Stimulated activated CD8-positive, alpha-beta memory T cell treated with anti-CD3 and anti-CD28 coated beads, Interleukin-2, amount 100 ng/mL, for 48 hours (primary cell): ENCODE measurements around the gene ARL3.
"Not testable (repeated sequence)": the region's sequence is repeated elsewhere in the genome, so short reads cannot be mapped to it uniquely, and the experiment has no call there.

Source experiments
- DNase-seq, 2 donors: peaks; one replicate each; pipeline ENCODE4 v3.0.0-alpha.2; 2020; ENCODE audit warnings: low read depth in 2 of 2

ARL3 gene

DNA sequence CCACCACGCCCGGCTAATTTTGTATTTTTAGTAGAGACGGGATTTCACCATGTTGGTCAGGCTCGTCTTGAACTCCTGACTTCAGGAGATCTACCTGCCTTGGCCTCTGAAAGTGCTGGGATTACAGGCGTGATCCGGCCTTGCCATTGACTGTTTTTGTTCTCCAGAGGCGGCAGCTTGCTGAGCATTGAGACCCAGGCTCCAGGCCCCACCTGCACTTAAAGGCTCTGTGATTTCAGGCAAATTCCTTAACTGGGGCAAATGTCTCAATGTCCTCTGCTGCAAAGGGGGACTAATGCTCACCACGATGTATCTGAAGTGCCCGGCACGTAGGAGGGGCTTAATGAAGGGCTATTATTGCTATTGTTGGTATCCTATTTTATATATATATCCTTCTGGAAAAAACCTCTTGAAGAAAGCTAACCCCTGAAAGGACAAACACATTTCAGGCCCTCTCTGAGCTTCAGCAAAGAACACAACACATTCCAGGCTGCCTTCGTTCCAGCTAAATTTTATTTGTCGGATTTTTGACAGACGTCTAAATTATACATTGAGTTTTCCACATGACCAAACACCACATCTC lies 40.9 kb downstream of the ARL3 start:
- DNase-seq: no peak

DNA sequence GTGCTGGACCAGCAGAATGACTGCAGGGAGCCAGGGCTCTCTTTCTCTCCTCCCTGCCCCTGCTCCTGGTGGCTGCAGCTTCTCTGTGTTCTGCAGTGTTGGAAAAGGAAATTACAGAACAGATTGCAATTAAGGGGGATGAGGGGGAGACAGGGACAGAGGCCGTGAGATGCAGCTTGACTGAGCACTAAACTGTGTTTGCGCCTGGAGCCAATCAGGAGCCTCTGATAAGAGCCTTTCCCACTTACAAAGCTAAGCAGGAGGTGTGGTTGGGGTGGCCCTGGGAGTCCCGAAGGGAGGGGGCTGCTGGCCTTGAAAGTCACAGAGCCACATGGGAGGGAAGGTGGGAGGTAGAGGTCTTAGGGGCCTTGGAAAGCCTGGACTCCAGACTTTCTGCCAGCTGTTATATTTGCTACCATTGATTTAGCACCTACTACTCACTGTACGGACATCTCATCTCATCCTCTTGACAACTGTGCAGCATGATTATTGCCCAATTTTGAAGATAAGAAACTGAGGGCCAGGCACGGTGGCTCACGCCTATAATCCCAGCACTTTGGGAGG lies 43.2 kb downstream of the ARL3 start:
- DNase-seq: no peak

DNA sequence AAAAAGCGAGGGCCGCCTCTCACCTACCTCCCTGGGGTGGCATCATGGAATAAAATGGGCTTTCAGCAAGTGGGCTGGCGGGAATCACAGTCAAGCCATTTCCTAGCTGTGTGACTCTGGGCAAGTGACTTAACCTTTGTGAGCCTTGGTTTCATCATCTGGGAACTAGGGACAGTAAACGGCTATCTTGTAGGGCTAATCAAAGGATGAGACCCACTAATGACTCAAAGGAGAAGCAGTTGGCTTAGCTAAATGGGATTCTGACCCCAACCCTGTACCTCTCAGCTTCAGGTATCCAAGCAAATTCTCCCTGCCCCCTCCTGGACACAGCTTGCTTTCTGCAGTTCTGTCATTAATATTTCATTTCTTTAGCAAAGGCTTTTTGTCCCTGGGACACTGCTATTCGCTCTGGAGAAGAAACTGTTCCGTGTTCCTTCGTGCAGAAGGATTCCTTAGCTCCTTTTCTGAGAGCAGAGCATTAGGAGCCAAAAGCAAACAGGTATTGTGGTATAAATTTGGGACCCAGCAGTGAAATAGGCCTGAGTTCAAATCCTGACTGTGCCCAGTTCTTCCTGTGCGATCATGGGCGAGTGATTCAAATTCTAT lies 44.0 kb downstream of the ARL3 start:
- no peak for DNase-seq

DNA sequence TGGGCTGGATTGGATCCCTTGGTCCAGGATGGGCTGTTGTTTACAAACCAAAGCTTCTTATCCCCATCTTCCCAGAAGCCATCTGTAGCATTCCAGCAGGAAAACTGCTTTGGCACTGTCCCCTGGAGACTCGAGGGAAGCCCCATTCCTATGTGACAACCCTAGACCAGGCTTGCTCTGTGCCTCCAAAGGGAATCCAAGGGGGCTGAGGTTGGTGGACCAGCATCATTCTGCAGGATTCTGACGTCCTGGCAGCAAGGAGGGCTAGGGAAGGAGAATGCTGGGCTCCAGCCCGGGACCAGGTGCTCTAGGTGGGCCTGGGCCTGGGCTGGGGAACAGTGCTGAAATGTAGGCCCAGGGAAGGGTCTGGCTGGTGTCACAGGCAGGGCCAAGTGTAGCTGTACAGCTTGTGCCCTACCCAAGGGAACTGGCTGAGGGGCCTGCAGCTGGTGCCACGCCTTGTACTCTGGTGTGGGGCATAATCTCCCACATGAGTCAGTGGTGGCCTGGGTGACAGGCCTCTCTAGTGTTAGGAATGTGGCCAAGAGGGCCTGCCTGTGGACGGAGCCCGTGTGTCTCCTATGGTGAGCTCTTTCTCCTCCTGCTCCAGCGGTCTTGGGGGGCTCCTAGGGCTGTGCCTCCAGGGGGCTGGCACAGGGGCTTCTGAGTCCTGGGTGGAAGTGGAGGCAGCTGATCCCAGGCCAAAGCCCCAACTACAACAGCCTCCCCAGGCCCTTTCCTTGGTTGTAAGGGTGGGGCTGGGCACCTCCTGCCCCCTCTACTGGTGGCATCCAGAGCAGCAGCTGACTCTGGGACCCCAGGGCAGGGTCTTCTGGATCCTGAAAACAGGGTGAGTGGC lies 44.8 kb downstream of the ARL3 start:
- no peak for DNase-seq

DNA sequence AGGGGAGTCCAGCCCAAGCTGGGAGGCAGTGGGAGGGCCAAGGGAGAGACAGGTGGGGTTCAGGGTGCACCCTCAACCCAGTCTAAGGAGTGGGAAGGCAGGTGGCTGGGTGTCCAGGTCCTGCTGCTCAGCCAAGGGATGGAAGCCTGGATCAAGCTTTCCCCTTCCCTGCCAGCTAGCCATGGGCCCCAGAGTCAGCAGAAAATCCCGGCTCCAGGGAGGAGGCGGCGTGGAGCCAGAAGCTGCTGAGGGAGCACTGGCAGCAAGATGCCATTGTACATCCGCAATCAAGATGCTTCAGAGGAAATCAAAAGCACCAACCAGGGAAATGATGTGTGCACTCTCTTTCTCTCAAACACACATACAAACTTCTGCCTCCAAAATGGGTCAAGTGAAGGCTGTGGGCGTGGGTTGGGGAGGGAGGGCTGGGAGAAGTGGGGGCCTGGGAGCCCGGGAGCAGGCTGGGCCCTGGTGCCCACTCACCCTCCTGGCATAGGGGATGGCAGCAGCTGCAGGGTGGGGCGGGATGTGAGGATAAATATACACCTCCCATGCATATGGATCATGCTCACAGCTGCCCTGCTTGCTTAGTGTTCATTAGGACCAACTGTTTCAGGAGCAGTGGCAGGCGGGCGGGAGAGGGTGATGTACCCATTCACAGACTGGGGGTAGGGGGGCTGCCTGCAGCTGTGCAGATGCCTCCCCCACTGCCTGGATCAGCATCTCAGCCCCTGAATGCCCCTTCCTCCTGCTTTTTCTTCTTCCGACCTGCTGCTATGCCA lies 45.7 kb downstream of the ARL3 start:
- no peak for DNase-seq

DNA sequence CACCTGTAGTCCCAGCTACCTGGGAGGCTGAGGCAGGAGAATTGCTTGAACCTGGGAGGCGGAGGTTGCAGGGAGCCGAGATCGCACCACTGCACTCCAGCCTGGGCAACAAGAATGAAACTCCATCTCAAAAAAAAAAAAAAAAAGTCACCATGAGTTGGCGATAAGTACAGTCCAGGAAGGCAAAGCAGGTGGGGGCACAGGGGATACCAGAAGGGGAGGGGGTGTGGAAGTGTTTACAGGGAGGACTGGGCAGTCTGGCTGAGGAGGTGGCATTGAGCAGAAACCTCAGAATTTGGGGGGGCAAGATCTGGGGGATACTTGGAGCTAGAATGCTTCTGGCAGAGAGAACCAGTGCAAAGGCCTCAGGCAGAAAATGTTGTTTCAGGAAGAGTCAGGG lies 46.8 kb downstream of the ARL3 start:
- DNase-seq: not testable (repeated sequence)

DNA sequence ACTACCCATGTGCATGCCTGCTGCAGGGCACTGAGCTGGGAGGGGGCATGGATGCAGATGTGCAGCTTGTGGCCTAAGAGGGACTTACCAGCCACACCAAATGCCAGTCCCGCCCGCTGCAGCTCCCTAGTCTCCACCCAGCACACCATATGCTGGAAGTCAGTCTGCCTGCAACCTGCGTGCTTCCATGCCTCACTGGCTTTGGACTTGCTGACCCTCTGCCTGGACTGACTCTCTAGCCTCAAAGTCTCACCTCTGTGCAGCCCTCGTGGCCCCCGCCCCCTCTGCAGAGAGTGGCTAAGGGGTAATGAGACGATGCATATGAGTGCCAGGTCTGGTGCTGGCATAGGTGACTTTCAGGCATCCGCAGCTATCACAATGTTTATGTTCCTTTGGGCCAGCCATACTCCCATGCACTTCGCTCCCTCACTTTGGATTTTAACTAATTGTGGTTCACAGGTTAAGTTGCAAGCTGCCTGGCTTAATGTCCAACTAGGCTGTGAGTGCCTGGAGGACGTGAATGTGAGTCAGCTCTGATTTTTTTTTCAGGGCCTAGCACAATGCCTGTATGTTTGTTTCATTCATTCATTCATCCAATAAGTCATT lies 48.2 kb downstream of the ARL3 start:
- no peak for DNase-seq

DNA sequence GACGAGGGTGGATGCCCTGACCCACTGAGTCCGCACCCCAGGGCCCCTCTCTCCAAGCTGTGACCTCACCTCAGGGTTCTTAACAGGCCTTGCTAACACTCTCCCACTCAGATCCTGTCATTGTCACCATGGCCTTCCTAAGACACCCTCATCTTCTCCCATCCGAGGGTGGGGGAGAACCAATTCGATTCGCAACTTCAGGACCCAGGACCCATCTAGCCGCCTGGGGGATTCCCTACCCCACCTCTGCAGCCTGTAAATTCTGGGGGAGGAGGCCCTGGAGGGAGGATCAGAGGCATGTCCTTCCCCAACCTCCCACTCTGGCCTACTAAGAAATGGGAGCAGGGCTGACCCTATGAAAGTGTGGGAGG lies 52.6 kb downstream of the ARL3 start:
- DNase-seq: no peak

DNA sequence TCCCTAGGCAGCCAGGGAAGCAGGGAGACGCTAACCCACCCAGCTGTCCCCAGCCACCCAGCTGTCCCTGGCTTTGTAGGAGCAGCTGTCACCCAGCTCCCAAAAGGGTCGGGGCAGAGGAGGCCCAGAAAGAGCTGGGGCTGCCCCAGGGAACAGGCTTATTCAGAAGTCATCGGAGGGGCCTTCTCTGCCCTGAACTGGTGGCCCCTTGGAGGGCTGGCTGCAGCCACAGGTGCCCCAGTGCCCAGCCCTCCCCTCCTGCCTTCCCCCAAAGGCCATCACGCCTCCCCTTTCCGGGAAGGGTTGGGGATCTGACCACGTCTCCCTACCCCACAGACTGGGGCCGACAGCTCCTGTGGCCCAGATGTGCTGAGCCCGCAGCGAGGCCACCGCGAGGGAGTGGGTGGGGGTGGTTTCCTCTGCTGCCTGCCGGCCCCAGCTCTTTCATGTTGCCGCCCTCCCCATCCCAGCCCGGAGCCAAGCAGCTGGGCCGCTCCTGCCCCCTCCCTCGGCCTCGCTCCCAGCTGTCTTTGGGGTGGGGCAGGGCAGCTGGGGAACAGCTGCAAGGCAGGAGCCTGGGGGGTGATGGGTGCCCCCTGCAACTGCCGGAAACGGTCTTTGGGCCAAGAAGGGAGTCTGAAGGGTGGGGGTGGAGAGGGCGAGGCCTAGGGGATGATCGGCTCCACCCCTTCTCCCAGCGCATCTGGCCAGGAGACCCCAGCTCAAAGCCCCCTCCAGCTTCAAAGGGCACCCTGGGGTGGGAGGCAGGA lies 53.1 kb downstream of the ARL3 start:
- peak; percentile 73 to 77 for DNase-seq

DNA sequence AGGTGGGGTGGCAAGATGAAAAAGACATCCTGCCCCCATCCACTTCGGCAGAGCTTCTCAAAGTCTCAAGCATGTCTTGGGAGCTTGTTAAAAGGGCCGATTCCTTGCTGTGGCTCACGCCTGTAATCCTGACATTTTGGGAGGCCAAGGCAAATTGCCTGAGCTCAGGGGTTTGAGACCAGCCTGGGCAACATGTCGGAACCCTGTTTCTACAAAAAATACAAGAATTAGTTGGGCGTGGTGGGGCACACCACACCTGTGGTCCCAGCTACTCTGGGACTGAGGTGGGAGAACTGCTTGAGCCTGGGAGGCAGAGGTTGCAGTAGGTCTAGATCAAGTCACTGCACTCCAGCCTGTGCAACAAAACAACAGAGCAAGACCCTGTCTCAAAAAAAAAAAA lies 55.4 kb downstream of the ARL3 start:
- no peak for DNase-seq

DNA sequence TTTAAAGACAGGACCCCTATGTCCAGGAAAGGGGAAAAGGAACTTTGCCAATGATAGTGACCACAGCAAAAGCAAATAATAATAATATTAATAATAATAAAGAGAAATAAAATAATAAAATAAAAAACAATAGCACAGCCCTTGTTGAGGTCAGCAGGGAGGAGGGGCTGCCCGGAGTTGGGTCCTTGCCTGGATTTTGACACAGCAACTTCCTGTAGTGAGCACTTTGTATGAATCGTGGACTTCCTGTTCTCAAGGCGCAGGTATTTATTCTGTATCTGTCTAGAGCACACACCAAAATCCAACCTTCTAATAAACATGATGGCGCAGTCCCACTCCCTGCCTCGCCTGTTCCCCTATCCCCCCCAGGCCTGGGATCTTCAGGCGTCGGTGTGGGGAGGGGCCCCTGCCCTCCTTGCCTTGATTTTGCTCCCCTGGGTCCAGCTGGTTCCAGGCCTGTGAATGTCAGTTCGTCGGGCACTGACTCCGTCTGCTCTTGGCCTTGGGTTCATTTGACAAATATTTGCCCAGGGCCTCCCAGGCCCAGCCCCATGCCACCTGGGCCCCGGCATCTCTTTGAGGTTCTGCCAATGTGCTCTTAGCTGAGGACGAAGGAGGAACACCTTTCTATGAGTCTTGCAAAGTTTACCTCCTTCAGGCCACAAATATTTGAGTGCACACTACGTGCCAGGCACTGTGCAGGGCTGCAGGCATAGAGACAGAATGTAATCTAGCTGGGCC lies 56.0 kb downstream of the ARL3 start:
- no peak for DNase-seq

DNA sequence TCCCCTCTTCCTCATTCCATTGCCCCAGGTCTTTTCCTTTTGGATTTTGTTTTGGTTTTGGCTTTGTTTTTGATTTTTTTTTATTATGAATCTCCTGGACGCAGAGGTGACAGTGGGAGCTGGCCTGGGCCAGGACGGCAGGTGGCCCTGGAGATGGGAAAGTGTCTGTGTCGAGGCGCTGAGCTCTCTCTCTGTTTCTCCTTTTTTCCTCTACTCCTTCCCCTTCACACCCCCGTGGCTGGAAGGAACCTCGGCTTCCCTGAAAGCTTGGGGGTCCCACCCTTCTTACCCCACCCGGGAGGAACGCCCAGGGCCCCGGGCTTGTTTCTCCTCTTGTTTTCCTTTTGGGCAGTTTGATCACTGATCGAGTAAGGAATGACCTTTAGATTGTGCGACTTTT lies 56.7 kb downstream of the ARL3 start:
- no peak for DNase-seq

DNA sequence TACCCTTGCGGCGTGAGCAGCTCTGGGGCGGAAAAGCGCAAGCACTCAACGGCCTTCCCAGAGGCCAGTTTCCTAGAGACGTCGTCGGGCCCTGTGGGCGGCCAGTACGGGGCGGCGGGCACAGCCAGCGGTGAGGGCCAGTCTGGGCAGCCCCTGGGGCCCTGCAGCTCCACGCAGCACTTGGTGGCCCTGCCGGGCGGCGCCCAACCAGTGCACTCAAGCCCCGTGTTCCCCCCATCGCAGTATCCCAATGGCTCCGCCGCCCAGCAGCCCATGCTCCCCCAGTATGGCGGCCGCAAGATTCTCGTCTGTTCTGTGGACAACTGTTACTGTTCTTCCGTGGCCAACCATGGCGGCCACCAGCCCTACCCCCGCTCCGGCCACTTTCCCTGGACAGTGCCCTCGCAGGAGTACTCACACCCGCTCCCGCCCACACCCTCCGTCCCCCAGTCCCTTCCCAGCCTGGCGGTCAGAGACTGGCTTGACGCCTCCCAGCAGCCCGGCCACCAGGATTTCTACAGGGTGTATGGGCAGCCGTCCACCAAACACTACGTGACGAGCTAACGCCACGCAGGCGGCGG lies 57.3 kb downstream of the ARL3 start:
- DNase-seq: no peak

DNA sequence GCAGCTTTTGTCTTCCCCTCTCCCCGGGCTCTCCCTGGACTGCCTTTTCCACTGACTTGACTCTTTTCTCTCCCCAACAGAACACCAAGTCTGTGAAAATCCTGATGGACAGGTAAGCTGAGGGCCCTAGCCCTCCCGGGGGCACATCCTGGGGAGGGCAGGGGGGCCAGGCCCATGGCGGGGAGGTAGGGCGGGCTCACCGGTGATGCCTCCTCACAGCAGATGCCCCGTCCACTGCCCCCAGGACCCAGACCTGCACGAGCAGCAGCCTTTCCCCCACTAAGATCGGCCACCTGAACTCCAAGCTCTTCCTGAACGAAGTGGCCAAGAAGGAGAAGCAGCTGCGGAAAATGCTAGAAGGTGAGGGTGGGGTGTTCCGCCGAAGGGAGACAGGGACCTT lies 58.2 kb downstream of the ARL3 start:
- no peak for DNase-seq

DNA sequence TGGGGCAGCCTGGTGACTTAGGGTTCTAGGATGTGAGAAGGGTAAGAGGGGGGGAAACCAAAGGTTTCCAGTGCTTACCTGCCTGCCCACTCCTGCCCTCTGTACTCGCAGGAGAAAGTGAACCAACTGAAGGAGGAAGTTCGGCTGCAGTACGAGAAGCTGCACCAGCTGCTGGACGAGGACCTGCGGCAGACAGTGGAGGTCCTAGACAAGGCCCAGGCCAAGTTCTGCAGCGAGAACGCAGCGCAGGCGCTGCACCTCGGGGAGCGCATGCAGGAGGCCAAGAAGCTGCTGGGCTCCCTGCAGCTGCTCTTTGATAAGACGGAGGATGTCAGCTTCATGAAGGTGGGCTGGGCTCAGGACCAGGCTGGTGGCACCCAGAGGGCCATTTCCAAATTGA lies 59.2 kb downstream of the ARL3 start:
- no peak for DNase-seq

DNA sequence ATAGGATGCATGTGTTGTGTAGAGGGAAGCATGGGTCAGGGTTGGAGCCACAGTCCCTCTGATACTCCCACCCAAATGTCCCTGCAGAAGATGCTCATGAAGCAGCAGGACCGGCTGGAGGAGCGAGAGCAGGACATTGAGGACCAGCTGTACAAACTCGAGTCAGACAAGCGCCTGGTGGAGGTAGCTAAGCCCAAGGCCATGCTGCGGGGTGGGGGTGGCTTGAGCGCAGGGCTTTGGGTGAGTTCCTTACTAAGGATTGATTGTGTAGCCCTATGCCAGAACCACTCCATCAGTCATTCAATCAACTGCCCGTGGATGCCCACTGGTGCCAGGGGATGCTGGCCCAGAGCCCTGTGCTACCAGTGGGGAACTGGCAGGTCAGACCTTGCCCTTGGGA lies 59.6 kb downstream of the ARL3 start:
- no peak for DNase-seq

DNA sequence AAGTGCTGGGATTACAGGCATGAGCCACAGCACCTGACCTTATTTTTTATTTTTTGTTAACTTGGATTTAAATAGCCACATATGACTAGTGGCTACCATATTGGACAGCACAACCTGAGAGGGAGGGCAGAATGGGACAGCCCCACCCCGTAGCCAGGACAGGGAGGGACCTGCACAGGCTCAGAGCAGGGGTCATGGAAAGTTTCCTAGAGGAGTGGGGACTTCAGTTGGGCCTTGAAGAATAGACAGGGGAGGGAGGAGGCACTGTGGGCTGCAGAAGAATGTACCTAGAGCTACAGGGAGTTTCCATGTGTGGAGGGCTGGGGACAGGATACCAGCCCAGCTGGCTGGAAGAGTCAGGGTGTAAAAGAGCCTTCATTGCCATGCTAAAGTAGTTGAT lies 61.1 kb downstream of the ARL3 start:
- no peak for DNase-seq

DNA sequence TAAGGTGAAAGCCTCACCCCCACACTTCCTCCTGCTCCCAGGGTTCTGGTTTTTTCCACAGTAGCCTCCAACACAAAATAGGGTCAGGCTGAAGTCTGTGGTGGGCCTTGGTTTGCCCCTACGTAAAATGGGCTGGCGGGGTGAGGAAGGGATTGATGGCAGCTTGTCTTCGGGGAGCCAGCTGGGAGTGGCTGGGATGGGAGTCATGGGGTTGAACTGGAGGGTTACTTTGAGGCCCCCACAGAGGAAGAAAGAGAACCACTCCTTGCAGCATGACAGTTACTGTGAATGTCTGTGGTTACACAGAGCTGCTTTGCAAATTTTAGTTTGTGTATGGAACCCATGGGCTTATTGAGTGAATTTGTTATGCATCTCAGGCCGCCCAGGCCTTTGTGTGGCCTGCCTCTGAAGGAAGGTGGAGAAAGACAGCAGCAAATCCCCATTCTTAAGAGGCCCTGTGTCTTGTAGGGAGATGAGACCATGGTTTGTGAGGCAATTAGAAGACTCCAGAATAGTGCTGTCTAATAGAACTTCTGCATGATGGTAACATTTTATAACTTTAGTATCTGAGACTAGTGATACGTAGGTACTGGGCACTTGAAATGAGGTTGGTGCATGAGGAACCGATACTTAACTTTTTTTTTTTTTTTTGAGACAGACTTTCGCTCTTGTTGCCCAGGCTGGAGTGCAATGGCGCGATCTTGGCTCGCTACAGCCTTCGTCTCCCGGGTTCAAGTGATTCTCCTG lies 61.9 kb downstream of the ARL3 start:
- DNase-seq: no peak
